NCI-H226 (cell line): ENCODE results near the gene TRIM74.
"Not testable (repeated sequence)": the region's sequence is repeated elsewhere in the genome, so short reads cannot be mapped to it uniquely, and the experiment has no call there.

ENCODE experiments used
- DNase-seq: peaks from one replicate; pipeline ENCODE4 v3.0.0-alpha.2; 2015

The TRIM74 gene

GRCh38 chr7:72954563-72955198 lies 14.6 kb downstream of the TRIM74 start:
- not testable (repeated sequence) for DNase-seq

DNA sequence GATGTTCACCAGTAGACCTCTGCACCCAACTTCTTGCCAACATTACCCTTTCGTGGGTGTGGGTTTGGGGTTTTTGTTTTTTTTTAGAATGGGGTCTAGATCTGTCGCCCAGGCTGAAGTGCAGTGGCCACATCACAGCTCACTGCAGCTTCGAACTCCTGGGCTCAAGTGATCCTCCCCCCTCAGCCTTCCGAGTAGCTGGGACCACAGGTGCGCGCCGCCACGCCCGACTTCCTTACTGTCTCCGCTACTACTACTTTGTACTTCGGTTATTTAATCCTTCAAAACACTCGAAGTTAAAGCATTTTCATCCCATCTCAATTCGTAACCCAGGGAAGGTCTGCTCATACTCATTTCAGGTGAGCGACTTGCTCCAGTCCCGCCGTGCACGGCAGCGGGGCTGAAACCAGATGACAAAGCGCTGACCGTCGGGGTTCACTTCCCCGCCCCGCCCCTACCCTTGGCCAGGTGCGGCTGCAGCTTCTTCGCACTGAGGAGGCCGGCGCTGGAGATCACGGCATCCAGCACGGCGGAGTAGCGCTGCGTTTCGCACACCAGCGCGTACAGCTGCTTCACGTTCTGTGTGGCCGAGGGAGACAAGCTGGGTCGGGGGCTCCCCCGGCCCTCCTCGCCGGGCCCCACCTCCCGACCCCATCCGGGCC lies 15.2 kb downstream of the TRIM74 start:
- not testable (repeated sequence) for DNase-seq

GRCh38 chr7:72950432-72950831 lies 18.8 kb downstream of the TRIM74 start:
- not testable (repeated sequence) for DNase-seq

DNA sequence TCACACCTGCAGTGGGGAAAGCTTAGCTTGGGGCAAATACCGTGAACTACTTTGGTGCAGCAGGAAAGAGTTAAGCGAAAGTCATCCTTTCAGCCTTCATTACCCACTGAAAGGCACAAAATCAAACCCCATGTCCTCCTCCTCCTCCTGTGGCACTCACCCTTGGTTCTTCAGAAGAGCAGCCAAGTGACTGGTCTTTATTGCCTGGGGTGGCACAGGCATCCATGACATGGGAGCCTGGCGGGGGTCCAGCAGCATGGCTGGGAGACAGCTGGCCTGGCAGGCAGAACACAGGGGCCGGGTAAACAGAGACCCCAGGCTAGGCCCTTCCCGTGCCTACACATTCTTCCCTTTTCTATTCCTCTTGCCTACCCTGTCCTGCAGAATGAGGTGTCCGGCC lies 19.6 kb downstream of the TRIM74 start:
- not testable (repeated sequence) for DNase-seq

- not testable (repeated sequence) for DNase-seq
Measured at GRCh38 chr7:72949276-72949675, 20.0 kb downstream of the TRIM74 start.

DNA sequence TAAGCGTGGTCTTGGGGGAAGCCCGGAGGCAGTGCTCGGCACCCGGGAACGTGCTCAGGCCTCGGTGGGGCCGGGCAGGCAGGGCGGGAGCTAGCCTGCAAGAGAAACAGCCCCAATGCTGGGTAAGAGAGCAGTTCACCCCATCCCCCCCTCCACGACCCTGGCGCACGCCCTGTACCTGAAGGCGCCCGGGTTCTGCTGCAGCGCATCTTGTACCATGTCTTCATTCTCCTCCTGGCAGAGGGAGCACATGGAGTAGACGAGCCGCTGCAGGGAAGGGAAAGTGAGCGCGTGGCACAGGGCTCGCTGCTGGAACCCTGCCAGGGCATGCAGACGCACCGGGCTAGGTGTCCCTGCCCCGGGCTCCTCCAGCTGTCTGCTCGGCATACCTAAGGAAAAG lies 20.6 kb downstream of the TRIM74 start:
- DNase-seq = not testable (repeated sequence)

DNA sequence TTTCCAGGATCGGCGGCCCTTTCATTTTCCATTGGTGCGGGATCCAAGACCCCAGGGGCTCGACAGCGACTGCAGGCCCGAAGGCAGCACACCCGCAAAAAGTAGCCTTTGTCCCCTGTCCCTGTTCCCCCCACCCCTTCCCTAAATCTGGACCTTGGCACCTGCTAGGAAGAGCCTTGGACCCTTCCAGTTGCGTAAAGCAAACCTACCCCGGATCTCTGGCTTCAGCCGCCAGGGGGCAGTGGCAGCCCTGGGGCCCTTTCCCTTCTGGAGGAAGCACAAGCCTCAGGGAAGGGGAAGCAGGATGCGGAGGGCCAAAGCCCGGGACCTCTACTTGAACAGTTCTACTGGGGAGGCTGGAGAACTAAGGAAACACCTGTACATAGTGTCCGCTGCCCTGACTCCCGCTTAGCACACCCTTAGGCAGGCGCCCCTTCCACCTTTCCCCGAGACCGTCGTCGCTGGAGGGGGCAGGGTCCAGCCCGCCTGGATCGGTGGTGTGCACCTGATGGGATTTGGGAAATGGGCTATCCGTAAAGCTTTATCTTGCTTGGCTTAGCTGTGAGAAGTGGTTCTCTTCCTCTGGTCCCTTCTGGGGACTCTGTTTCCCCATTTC lies 23.0 kb downstream of the TRIM74 start:
- not testable (repeated sequence) for DNase-seq

GRCh38 chr7:72945597-72945996 lies 23.7 kb downstream of the TRIM74 start:
- not testable (repeated sequence) for DNase-seq

GRCh38 chr7:72944937-72945336 lies 24.3 kb downstream of the TRIM74 start:
- not testable (repeated sequence) for DNase-seq

DNA sequence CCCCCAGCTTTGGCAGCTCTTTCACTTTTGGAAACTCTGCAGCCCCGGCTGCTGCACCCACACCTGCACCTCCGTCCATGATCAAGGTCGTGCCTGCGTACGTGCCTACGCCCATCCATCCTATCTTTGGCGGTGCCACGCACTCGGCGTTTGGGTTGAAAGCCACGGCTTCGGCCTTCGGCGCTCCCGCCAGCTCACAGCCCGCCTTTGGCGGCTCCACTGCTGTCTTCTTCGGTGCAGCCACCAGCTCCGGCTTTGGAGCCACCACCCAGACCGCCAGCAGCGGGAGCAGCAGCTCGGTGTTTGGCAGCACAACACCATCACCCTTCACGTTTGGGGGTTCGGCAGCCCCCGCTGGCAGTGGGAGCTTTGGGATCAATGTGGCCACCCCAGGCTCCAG lies 26.3 kb downstream of the TRIM74 start:
- not testable (repeated sequence) for DNase-seq

GRCh38 chr7:72942022-72942705 lies 27.1 kb downstream of the TRIM74 start:
- DNase-seq = not testable (repeated sequence)

- DNase-seq = not testable (repeated sequence)
Measured at GRCh38 chr7:72928216-72928615, 41.0 kb downstream of the TRIM74 start.

DNA sequence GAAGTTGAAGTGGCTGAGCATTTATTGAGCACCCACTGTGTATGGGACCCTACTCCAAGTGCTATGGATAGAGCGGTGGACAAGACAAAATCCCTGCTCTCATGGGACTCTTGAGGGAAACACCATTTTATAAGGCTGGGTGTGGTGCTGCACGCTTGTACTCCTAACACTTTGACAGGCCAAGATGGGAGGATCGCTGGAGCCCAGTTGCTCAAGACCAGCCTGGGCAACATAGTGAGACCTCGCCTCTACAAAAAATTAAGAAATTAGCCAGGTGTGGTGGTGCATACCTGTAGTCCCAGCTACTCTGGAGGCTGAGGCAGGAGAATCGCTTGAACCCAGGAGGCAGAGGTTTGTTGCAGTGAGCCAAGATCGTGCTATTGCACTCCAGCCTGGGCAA lies 41.5 kb downstream of the TRIM74 start:
- DNase-seq = not testable (repeated sequence)

- DNase-seq = no peak
Measured at GRCh38 chr7:72925546-72926120, 43.6 kb downstream of the TRIM74 start.

- DNase-seq = peak; percentile 80
Measured at GRCh38 chr7:72924733-72925545, 44.3 kb downstream of the TRIM74 start, which contains the start of gene POM121. POM121 (plus strand) TSS chr7:72925095; CDS start chr7:72925122, 27 bp downstream.

DNA sequence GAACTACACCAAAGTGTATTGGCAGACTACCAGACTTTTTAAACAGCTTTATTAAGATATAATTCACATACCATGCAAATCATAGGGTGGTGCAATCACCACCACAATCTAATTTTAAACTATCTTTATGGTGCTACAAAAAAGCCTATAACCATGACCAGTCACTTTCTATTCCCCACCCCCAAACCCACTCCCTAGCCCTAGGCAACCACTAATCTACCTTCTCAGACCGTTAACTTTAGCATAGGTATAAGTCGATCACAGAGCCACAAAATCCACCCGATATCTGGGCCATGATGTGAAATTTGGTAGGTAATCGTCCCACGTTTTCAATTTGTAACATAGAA lies 44.9 kb downstream of the TRIM74 start:
- DNase-seq = no peak

- DNase-seq = no peak
Measured at GRCh38 chr7:72919256-72919775, 50.0 kb downstream of the TRIM74 start.

DNA sequence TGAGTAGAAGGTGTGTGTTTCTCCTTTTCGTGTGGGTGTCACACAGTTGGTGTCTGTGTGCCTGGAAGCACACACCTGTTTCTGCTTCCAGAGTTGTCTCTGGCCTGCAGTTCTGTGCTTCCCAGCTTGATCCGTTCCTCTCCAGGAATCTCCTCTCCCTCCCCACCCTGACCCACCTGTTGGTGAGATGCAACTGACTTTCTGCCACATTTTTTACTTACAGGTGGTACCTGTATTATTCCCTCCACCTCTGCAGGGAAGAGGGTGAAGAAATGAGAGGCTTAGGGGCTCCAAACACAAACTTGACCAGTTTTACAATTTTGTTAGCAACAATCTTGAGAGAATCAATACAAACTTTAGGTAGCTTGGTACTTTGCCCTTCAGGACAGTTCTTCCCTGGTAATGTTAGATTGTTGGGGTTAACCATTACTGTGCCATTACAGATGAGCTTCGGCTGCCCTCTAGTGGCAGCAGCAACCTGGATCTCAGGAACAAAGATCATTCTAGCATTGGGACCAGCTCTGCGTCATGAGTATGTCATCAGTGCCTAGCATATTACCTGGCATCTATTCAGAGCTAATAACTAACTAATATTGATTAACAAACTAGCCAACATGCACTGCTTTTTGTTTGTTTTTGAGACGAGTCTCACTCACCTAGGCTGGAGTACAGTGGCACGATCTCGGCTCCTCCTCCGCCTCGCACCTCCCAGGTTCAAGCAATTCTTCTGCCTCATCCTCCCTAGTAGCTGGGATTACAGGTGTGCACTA lies 54.3 kb downstream of the TRIM74 start:
- DNase-seq = not testable (repeated sequence)

DNA sequence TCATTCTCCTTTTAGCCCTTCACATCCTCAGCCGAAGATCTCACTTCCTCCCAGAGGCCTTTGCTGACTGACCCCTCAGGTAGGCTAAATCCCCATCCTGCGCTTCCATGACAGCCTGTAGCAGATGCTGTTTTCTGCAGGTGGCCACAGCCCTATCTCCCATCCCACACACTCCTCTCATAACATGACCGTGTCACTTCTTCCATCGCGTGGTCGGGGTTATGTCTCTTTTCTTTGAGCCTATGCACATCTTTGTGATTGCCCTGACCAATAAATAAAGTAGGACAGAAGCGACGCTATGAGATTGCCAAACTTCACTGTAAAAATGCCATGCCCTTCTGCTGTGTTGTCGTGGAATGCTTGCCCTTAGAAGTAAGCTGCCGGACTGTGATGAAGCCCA lies 55.5 kb downstream of the TRIM74 start:
- not testable (repeated sequence) for DNase-seq

GRCh38 chr7:72911395-72911794 lies 57.9 kb downstream of the TRIM74 start:
- DNase-seq = not testable (repeated sequence)
